HG03520 (cell line): ENCODE data around the gene NEDD4L.
"Not testable (repeated sequence)": the region's sequence is repeated elsewhere in the genome, so short reads cannot be mapped to it uniquely, and the experiment has no call there.

Experiments
- ATAC-seq: cut with Tn5 transposase; IDR thresholded peaks from one replicate; pipeline ENCODE4 v1.9.1; 2021; ENCODE audit warnings: mild to moderate bottlenecking, moderate library complexity; ENCODE audit not compliant: unreplicated experiment

NEDD4L gene

GRCh38 chr18:58279504-58280175 is 235.6 kb downstream of the NEDD4L start:
- ATAC-seq = no peak

GRCh38 chr18:58280191-58280590 is 236.2 kb downstream of the NEDD4L start:
- ATAC-seq = no peak

- not testable (repeated sequence) for ATAC-seq
These were observed 238.8 kb downstream of the NEDD4L start for GRCh38 chr18:58282872-58283271.

GRCh38 chr18:58284699-58285448 is 240.8 kb downstream of the NEDD4L start:
- ATAC-seq = no peak

GRCh38 chr18:58285449-58286130 is 241.6 kb downstream of the NEDD4L start:
- ATAC-seq = no peak

- ATAC-seq = no peak
These were observed 242.8 kb downstream of the NEDD4L start for GRCh38 chr18:58286632-58287352.

- ATAC-seq = no peak
These were observed 243.6 kb downstream of the NEDD4L start for GRCh38 chr18:58287353-58288274.

- ATAC-seq = no peak
These were observed 245.1 kb downstream of the NEDD4L start for GRCh38 chr18:58288921-58289797.

GRCh38 chr18:58290116-58290695 is 246.2 kb downstream of the NEDD4L start:
- ATAC-seq = no peak

GRCh38 chr18:58291131-58291530 is 247.1 kb downstream of the NEDD4L start:
- no peak for ATAC-seq

GRCh38 chr18:58292638-58293037 is 248.6 kb downstream of the NEDD4L start:
- ATAC-seq = no peak

- ATAC-seq = no peak
These were observed 253.2 kb downstream of the NEDD4L start for GRCh38 chr18:58297198-58297597.

- ATAC-seq = no peak
These were observed 254.5 kb downstream of the NEDD4L start for GRCh38 chr18:58298251-58299134.

- ATAC-seq = no peak
These were observed 255.1 kb downstream of the NEDD4L start for GRCh38 chr18:58299135-58299473.

- ATAC-seq = no peak
These were observed 255.9 kb downstream of the NEDD4L start for GRCh38 chr18:58299936-58300335.

GRCh38 chr18:58300867-58301266 is 256.8 kb downstream of the NEDD4L start:
- no peak for ATAC-seq

- ATAC-seq = no peak
These were observed 258.8 kb downstream of the NEDD4L start for GRCh38 chr18:58302811-58303210.

GRCh38 chr18:58303363-58303762 is 259.3 kb downstream of the NEDD4L start:
- ATAC-seq = peak; percentile 86
